Fibroblast of lung (primary cell): Measurements from ENCODE around the gene TNK1.

Experiments
- CTCF ChIP-seq, 2 donors: IDR thresholded peaks in 1 of 2; conservative IDR thresholded peaks in 1 of 2; 1 replicate in 1 of 2; 2 replicates in 1 of 2; pipeline ENCODE4 v1.5.1; 2011 to 2012; ENCODE audit warnings: low read length in 2 of 2, control low read depth in 1 of 2, inconsistent platforms in 1 of 2, low read depth in 1 of 2, mild to moderate bottlenecking in 1 of 2
- EZH2 ChIP-seq: IDR thresholded peaks from 2 replicates; pipeline ENCODE4 v1.5.1; 2012; ENCODE audit warnings: low read length, control low read depth, mild to moderate bottlenecking; ENCODE audit errors: missing control alignments

- TF ChIP-seq CTCF (conservative IDR thresholded peaks at IDR 0.05 in 1 of 2, IDR thresholded peaks at IDR 0.05 in 1 of 2; ENCODE audit: low read depth in 1 of 2, low read length in 2 of 2) (no peak), EZH2 (no peak)
Observed at GRCh38 chr17:7414837-7415236, 33.9 kb downstream of the TNK1 start.
